Neural progenitor cell (in vitro differentiated cells): Measurements from ENCODE around the gene EPB41L4B.

Experiments used
- CTCF ChIP-seq: fragments of 200-600 bp; sonication (generic); IDR thresholded peaks from 2 replicates; pipeline ENCODE4 v1.5.1; 2017; ENCODE audit warnings: antibody characterized with exemption, mild to moderate bottlenecking
- EZH2 ChIP-seq: fragments of 200-600 bp; sonication (generic); IDR thresholded peaks from 2 replicates; pipeline ENCODE4 v1.6.1; 2017; ENCODE audit warnings: antibody characterized with exemption, mild to moderate bottlenecking, moderate library complexity
- EZH2phosphoT487 ChIP-seq: fragments of 200-600 bp; sonication (generic); IDR thresholded peaks from 2 replicates; pipeline ENCODE4 v1.6.1; 2017; ENCODE audit warnings: antibody characterized with exemption

- TF ChIP-seq CTCF (peak; percentile 40), EZH2 (no peak), EZH2phosphoT487 (no peak)
Measured at GRCh38 chr9:109206670-109207069, 114.2 kb downstream of the EPB41L4B start.
